Duodenal mucosa (tissue), 2 donors: ENCODE measurements around the gene DNAAF5.

Experiments used
- H3K27ac ChIP-seq: one replicate; pipeline ENCODE4 v1.7.0; 2013; ENCODE audit warnings: low read depth, low read length
- H3K27me3 ChIP-seq, 2 donors: one replicate each; pipeline ENCODE4 v1.7.0; 2013; ENCODE audit warnings: low read length in 2 of 2, control low read depth in 1 of 2; ENCODE audit not compliant: insufficient read depth in 2 of 2, control insufficient read depth in 1 of 2
- H3K36me3 ChIP-seq, 2 donors: one replicate each; pipeline ENCODE4 v1.7.0; 2013; ENCODE audit warnings: low read length in 2 of 2, control low read depth in 1 of 2; ENCODE audit not compliant: insufficient read depth in 2 of 2, control insufficient read depth in 1 of 2
- H3K4me1 ChIP-seq, 2 donors: one replicate each; pipeline ENCODE4 v1.7.0; 2013; ENCODE audit warnings: low read length in 2 of 2, control low read depth in 1 of 2; ENCODE audit not compliant: insufficient read depth in 2 of 2, control insufficient read depth in 1 of 2
- H3K4me3 ChIP-seq, 2 donors: one replicate each; pipeline ENCODE4 v1.7.0; 2013; ENCODE audit warnings: low read length in 2 of 2, low read depth in 1 of 2
- H3K9ac ChIP-seq, 2 donors: one replicate each; pipeline ENCODE4 v1.7.0; 2013; ENCODE audit warnings: low read length in 2 of 2, low read depth in 1 of 2
- H3K9me3 ChIP-seq, 2 donors: one replicate each; pipeline ENCODE4 v1.7.0; 2013; ENCODE audit warnings: low read length in 2 of 2, control low read depth in 1 of 2; ENCODE audit not compliant: control insufficient read depth in 1 of 2

DNAAF5 gene

DNA sequence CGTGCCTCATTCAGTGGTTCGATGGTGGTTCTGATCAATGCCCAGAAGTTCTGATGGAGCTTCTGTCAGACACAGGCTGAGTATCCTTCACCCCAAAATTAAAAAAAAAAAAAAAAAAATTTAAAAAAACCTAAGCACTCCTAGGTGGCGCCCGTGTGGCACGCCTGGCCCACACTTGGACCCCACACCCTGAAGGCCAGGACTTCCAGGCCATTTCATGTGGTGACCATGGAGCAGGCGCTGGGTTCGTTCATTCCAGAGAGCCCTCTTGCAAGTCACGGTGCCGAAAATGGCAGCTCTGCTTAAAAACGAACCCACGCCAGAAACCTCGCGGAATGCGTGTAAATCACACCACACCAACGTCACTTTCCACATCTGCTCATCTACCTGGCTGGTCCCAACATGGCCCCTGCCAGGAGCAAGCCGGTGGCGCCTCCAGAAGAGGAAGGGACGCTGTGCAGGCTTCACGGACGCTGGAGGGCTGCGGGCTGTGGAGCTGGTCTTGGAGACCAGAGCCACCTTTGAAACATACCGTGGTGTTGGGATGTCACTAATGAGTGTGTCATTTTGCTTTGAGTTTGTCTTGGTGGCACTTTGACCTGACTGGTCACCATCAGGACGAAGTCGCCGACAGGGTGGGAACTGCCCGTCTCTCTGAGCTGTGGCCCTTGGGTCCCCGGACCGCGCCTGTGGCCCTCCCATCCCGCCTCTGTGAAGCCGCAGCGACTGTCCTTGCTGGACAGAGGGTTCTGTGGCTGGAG lies 46.5 kb downstream of the DNAAF5 start:
- Histone ChIP-seq H3K9me3 (no peaks in the 10 kb centered on the region), H3K4me1 (peaks cover 8% of the 10 kb centered on the region in 2 donors), H3K27me3 (no peaks in the 10 kb centered on the region), H3K9ac (no peak overlapping the region), H3K4me3 (no peak overlapping the region), H3K27ac (no peak overlapping the region), H3K36me3 (peaks cover 0 to 46% of the 10 kb centered on the region in 2 donors)

DNA sequence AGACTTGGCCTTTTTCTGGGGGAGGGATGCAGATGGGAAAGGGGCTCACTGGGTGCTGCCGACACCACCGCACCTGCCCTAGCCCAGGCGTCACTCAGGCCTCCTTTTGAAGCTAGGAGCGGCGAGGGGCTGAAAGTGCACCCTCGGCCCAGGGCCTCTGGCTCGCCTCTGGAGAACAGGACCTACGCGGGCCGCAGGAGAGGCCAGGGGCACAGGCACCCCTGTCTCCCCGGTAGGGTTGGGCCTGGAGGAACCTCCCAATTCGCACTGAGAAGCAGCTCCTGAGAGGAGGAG lies 47.1 kb downstream of the DNAAF5 start:
- Histone ChIP-seq H3K4me3 (no peak overlapping the region), H3K27ac (no peak overlapping the region), H3K9ac (no peak overlapping the region), H3K9me3 (no peaks in the 10 kb centered on the region), H3K4me1 (peaks cover 8% of the 10 kb centered on the region in 2 donors), H3K27me3 (no peaks in the 10 kb centered on the region), H3K36me3 (peaks cover 0 to 48% of the 10 kb centered on the region in 2 donors)

- no peaks in the 10 kb centered on the region for H3K27me3 ChIP-seq
- no peaks in the 10 kb centered on the region for H3K9me3 ChIP-seq
- H3K27ac ChIP-seq = no peak overlapping the region
- no peak overlapping the region for H3K4me3 ChIP-seq
- no peak overlapping the region for H3K9ac ChIP-seq
- peaks cover 0 to 48% of the 10 kb centered on the region in 2 donors for H3K36me3 ChIP-seq
- peaks cover 8% of the 10 kb centered on the region in 2 donors for H3K4me1 ChIP-seq
Observed at GRCh38 chr7:774161-775109, 47.9 kb downstream of the DNAAF5 start.

DNA sequence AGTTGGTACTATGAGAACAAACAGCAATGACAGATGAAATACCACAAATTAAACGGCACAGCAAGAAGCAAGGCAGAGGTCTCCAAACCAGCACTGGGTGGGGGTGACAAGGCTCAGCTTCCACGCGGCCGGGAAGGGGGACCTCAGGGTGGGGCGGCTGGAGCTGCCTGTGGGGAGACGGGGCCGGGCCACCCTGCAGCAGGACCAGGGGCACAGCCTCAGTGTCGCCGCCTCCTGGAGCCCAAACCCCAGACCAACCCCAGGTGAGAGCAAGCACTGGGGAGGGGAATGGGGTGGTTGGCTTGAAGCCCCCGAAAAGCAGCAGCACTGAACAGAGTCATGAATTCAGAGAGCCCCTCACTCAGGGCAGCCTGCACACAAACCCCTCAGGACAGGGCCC lies 49.9 kb downstream of the DNAAF5 start:
- Histone ChIP-seq H3K9me3 (no peaks in the 10 kb centered on the region), H3K36me3 (peaks cover 3 to 59% of the 10 kb centered on the region in 2 donors), H3K27ac (no peak overlapping the region), H3K9ac (no peak overlapping the region), H3K4me3 (no peak overlapping the region), H3K27me3 (no peaks in the 10 kb centered on the region), H3K4me1 (peaks cover 0 to 6% of the 10 kb centered on the region in 2 donors)

DNA sequence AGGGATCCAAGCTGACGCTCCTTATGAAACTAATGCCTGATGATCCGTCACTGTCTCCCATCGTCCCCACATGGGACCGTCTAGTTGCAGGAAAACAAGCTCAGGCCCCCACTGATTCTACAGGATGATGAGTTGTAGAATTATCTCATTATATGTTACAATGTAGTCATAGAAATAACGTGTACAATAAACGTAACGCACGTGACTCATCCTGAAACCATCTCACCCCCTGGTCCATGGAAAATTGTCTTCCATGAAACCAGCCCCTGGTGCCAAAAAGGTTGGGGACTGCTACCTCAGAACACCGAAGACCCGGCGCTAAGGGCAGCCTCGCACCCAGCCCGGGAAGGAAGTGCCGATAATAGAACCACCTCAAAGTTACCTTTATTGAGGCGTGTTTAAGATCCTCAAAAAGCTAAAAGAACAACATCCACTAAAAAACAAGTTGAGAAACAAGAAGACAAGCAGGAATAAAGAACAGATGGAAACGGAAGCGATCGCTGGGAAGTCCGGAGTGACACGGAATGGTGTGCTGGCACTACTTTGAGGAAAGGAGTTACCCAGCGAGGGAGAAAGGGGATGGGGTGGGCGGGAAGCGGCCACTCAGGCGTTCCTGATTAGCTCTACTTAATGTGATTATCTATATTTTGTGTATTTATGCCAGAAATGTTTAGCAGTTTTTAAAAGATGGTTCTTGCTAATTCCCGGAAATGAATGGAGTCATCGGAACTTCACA lies 50.7 kb downstream of the DNAAF5 start:
- H3K9me3 ChIP-seq = no peaks in the 10 kb centered on the region
- peaks cover 3 to 61% of the 10 kb centered on the region in 2 donors for H3K36me3 ChIP-seq
- no peak overlapping the region for H3K4me3 ChIP-seq
- H3K27ac ChIP-seq = no peak overlapping the region
- H3K4me1 ChIP-seq = no peaks in the 10 kb centered on the region
- H3K27me3 ChIP-seq = no peaks in the 10 kb centered on the region
- H3K9ac ChIP-seq = no peak overlapping the region

DNA sequence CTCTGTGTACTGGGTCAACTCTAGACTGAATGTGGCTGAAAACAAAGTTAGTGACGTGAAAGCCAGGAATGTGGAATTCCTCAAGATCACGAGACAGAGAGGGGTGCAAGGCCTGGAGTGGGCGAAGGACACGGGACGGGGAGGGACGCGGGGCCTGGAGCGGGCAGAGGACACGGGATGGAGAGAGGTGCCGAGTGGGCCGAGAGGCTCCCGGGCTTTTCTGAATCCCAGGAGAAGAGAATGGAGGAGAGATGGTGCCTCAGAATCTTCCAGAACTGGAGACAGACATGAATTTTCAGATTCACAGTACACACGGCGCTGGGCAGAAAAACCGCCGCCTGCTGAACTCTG lies 51.2 kb downstream of the DNAAF5 start:
- Histone ChIP-seq H3K27me3 (no peaks in the 10 kb centered on the region), H3K27ac (no peak overlapping the region), H3K9me3 (no peaks in the 10 kb centered on the region), H3K4me1 (no peaks in the 10 kb centered on the region), H3K9ac (no peak overlapping the region), H3K4me3 (no peak overlapping the region), H3K36me3 (peaks cover 4 to 61% of the 10 kb centered on the region in 2 donors)

DNA sequence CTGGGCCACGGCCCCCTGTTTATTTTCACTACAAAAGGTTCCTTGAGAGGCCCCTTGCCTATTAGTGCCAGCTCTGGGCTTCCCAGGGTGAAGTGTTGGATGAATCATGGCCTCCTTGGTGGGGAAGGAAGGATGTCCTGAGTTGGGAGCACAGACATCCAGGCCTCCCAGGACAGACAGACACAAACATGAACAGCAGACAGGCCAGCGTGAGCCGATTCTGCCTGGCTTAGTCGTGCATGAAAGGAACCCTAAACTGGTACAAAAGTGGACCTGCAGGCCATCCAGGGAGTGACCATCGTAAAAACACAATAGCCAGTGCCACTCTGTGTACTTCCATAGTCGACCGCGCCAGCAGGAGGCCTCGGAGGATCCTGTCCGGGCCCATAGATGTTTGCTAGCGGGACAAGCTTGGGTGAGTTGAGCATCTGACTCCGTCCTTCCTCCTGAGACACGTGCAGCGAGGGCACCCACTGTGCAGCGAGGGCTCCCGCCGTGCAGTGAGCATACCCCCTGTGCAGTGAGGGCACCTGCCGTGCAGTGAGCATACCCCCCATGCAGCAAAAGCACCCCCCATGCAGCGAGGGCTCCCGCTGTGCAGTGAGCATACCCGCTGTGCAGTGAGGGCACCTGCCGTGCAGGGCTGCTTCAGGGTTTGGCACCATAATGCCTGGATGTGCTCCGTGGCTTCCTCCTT lies 51.9 kb downstream of the DNAAF5 start:
- Histone ChIP-seq H3K27me3 (no peaks in the 10 kb centered on the region), H3K4me3 (no peak overlapping the region), H3K4me1 (no peaks in the 10 kb centered on the region), H3K9ac (no peak overlapping the region), H3K27ac (no peak overlapping the region), H3K36me3 (peaks cover 7 to 63% of the 10 kb centered on the region in 2 donors), H3K9me3 (no peaks in the 10 kb centered on the region)

GRCh38 chr7:778968-779451 lies 52.5 kb downstream of the DNAAF5 start:
- Histone ChIP-seq H3K4me3 (no peak overlapping the region), H3K9ac (no peak overlapping the region), H3K27ac (no peak overlapping the region), H3K36me3 (peaks cover 7 to 66% of the 10 kb centered on the region in 2 donors), H3K27me3 (no peaks in the 10 kb centered on the region), H3K9me3 (no peaks in the 10 kb centered on the region), H3K4me1 (no peaks in the 10 kb centered on the region)

- no peak overlapping the region for H3K9ac ChIP-seq
- no peak overlapping the region for H3K27ac ChIP-seq
- no peaks in the 10 kb centered on the region for H3K27me3 ChIP-seq
- H3K9me3 ChIP-seq = no peaks in the 10 kb centered on the region
- no peak overlapping the region for H3K4me3 ChIP-seq
- H3K36me3 ChIP-seq = peaks cover 7 to 67% of the 10 kb centered on the region in 2 donors
- no peaks in the 10 kb centered on the region for H3K4me1 ChIP-seq
Observed at GRCh38 chr7:779480-779879, 53.0 kb downstream of the DNAAF5 start.
